Measurements from ENCODE around the gene CGNL1.

CGNL1 gene

DNA sequence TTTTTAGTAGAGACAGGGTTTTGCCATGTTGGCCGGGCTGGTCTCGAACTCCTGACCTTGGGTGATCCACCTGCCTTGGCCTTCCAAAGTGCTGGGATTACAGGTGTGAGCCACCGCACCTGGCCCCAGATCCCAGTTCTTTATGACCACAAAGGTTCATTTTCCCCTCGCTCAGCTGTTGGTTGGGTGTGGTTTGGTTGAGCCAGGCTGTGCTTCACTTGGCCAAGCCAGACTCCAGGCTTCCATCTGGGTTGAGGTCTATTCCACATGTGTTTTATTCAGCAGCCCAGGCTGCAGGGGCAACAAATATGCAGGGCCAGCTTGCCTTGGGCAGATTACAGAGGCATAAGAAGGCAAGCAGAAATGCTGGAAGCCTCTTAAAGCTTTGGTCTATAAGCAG is 13.7 kb downstream of the CGNL1 start:
- DNase-seq = no peak

DNA sequence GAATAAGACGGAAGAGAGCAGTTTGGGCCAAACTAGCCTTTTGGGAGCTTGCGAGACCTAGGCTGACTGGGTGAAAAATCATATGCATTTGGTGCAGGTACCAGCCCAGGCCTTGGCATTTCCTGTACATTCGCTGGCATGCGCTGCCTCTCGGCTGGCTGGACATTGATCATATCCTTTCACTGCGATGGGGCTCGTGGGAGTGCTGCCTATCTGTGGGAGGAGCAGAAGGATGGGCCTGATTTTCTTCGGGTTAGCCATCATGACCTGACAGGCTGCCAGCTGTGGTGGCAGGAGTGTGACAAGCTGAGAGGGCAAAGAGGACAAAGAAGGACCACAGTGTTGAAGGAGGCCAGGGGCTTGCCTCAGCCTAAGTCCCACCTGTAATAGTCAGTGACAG is 14.3 kb downstream of the CGNL1 start:
- no peak for DNase-seq

DNA sequence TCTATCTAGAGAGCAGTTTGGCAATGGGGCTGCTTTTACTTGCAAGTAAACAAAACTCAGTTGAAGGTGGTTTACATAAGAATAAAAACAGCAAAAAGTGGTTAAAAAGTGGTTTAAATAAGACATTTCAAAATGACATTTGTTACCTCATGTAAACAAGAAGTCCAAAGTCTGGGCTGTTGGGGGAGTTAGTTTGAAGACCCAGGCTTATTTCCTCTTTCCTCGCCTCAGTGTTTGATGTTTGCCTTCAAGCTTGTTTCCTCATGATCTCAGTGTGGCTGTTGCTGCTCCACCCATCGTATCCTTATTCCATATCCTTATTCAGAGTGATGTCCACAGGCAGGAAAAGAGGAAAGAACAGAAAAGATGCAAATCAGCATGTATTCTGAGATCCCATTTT is 15.2 kb downstream of the CGNL1 start:
- DNase-seq = no peak

DNA sequence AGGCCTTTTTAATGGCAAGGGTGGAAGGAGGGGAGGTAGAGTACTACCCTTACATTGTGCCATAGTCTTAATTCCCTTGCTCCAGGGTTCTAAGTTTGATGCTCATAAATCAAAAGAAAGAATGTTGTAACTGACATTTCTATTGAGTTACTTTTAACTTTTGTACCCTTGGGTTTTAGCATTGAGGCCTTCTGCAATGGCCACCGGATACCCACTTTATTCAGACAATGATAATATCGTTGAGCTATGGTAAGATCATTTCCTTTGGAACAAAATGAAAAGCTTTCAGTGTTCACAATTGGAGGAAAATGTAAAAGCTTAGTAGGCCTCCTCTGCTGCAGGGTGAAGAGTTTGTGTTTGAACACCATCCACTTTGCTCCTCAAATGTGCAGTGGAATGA is 16.8 kb downstream of the CGNL1 start:
- no peak for DNase-seq

DNA sequence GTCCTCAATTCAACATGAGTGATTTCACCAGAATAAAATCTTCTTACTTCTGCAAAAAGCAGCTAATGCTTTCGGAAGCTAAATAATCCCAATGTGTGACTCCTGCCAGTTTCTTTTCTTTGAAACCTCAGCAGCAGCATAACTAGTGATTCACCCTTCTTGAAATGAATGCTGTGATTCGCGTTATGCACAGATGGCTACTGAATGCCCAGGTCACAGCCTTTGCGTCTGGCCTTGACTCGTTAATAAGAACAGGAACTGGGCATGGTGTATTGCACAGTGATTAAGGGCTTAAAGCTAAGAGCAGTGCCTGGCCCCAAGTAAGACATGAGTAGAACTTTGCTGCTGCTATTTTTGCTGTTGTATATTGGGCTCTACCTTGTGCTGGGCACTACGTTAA is 19.0 kb downstream of the CGNL1 start:
- no peak for DNase-seq

DNA sequence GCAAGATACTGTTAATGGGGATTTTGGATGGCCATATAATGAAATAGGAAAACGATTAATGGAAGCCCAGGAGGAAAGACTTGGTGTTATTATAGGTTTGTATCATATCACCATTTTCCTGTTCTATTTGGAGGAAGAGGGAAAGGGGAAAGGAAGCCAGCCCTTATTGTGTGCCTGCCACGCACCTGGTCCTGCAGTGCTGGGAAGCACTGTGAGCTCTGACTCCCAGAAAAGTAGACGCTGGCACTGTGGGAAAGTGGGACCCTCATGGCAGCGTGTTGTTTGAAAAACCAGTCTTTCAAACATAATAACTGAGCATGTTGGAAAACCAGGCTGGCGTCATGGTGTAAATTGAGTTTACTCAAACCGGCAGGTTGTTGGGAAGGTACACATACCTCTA is 22.0 kb downstream of the CGNL1 start:
- DNase-seq = no peak

DNA sequence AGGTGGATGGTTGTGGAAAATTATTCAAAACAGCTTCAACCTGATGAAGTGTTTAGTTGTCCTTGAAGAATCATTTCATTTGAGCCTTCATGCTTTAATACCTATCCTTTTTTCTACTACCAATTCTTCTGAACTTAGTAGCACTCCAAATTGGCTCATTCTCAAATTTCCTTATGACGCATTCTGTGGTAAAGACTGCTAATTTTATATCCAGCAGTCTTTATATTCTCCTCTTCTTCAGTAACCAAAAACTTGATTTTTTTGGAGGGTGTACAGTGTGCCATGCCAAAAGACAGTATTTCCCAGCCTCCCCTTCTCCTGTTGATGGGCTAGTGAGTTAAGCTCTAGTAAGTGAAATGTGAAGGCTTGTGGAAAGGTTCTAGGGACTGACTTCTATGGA is 25.2 kb downstream of the CGNL1 start:
- no peak for DNase-seq

DNA sequence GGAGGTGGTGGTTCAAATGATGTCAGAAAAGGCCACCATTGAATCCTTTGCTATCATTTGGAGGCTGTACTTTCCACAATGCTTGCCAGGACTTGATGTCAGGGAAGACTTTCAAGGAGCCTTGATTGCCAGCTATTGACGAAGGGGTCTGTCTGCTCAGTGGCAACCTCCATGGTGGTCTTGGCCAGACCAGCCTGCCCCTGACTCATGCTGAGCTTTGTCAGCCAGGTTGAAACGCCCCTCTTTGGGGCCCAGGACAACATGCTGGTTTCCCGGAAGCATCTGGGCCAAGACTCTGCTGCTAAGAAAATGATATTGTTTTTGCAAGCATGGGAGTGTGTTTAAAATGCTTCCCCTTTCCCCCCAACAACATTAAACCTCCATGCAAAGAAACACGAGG is 26.7 kb downstream of the CGNL1 start:
- no peak for DNase-seq

DNA sequence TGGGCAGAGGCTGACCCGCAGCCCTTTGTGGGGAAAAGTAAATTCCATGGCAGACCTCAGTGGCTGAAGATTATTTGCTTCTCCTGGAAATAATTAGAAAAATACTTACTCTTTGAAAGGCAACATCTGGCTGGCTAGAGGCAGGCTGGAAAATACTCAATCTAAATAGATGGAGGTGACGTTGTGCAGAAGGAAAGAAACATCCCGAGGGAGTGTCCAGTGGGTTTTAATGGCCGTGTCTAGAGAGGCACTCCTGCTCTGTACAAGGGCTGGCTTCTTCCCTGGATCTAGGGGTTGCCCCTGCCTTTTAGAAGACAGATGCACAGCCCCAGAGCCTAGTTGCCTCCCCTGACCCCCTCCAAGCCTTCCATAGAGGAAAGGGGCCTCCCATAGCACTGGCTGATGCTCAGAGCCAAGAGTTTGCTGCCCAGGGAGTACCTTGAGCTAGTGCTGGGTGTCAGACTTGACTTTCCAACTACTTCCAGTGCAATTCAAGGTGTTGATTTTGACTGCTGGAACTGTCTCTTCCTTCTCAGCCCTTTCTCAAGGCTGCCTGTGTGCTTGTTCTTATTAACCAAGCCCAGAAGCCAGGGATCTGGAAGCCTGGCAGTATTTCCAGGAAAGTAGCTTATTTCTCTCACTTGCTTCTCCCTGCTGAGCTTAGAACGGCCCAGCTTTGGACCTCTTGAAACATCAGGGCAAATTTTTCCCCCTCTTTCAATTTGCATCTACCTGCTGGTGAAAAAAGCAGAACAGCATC is 27.4 kb downstream of the CGNL1 start:
- DNase-seq = no peak

DNA sequence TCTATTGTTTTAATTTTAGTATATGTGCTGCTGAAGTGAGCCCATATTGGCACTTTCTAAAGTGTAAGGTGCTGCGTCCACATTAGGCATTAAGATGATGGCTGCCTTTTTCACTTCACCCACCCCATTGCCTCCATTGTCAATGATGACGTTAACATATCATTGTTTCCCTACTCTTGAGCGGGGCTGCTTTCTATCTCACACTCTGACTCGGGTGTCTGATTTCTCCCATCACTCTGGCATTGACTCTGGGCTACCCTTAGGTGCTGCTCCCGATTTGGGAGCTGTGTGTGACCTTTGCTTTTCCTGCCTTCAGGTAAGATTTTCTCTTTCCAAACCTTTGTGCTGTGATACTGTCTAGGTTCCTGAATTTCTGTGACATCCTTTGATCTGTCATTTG is 28.8 kb downstream of the CGNL1 start:
- no peak for DNase-seq

DNA sequence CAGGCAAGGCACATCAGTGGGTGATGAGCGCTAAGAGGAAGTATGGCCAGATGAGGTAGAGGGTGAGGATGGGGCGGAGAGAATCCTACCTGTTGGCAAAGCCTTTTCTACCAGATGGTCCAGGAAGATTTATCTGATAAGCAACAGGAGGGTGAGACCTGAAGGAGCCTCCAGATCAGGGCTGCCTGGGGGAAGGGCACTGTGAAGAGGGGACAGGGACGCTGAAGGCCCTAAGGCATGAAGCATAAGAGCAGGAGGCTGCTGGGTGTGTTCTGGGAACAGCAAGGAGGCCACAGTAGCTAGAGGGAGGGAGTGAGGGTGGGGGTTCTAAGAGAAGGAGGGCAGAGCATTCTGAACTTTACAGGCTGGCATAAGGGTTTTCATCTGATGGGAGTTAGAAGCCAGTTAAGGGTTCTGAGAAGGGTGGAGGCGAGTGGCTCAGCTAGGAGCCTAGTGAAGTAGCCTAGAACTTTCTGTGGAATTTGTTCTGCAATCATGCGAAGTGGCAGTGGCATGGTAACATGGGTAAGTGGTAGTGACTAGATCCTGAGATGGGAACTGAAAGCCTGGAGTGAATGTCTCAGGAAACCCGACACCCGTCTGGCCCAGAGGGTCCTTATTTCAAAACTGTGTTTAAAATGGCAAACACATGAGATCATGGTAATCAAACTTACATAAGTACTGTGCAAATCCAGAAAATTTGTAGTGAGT is 29.9 kb downstream of the CGNL1 start:
- no peak for DNase-seq

DNA sequence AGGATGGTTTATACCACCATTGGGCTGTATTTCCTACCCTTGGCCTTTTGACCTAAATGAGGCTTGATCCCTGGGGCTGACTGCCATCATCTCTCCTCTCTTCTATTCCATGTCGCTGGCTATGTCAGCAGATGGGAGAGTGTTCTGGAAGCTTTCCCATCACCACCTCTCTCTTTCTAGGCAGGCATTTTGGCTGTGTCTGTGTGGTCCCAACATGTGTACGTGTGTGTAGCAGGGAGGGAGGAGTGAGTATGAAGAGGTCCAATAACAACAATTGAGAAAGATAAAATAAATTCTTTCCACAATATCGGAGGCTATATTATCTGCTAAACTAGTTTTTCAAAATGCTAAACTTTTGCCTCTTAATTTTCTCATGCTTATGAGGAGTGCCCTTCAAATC is 34.1 kb downstream of the CGNL1 start:
- no peak for DNase-seq

DNA sequence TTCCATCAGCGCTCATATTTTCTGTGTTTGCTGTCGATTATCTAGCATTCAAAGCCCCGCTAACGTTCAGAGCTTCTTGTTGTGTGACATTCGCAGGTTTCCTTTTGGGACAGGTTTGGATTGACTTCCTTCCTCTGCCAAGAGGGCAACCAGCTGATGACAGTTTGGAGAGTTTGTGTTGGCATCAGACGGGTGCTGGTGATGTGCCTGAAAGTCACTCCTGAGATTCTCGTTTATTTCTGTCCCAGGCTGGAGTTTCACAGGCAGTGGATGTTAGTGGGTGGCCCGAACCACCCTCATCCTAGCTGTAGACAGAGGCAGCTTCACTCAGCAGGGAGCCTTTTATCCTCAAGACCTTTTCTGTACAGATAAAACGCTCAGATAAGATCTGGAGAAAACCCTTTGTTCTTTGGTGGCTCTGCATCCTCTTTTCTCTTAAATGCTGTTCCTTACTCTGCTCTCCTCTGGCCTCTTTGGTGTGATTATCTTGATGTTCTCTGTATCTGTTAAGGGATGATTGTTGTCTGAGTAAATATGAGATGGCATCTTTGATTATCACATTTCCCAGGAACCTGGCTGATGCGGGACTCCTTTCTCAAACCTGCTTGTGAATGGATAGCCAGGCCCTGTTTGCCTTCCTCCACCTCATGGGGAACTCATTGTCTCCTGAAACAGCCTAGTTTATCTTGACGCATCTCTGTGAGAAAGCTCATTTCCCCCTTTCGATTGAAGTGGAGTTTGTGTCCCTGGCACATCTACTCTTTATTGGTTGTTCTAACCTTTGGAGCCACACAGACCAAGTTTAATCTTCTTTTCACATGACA is 35.9 kb downstream of the CGNL1 start:
- no peak for DNase-seq

DNA sequence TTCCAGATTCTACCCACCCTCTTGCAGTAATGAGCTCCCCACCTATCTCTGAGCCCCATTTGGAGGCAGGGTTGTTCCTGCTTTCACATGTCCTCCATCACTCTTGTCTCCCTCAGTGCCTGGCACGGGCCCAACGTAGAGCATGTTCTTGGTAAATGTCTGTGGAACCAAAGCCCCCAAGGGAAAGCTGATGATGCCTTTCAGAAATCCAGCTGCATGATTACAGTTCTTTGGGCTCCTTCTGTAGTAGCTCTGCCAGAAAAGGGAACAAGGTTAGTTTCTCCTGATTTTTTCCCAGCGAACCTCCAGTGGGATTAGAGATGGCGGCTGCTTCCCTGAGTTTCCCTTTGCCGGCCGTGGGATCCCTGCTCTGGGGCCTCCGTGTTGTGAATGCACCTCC is 39.3 kb downstream of the CGNL1 start:
- no peak for DNase-seq

DNA sequence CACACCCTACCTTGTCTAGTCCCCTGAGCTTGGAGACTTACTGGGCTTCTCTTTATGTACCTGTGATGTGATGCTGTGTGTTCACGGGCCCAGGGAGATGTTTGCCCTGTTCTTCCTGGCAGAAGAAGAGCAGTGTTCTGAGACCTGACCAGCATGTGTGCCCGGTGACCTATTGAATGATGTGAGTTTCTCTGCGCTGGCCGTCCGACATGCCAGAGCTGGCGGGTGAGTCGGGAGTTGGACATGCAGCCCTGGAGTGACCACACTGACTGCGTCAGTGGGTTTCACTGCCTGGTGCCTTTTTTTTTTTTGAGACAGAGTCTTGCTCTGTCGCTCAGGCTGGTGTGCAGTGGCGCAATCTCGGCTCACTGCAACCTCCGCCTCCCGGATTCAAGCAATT is 42.3 kb downstream of the CGNL1 start:
- no peak for DNase-seq

DNA sequence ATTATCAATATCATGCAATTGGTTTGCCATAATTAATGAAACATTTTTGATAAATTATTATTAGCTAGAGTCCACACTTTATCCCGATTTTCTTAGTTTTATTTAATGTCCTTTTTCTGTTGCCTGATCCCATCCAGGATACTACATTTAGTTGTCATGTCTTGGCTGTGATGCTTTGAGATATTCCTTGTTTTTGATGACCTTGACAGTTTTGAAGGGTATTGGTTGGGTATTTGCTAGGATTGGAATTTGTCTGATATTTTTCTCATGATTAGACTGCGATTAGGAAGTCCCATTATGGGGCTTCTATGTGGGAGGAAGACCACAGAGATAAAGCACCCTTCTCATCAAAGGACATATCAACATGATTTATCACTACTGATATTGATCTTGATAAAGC is 43.0 kb downstream of the CGNL1 start:
- no peak for DNase-seq

DNA sequence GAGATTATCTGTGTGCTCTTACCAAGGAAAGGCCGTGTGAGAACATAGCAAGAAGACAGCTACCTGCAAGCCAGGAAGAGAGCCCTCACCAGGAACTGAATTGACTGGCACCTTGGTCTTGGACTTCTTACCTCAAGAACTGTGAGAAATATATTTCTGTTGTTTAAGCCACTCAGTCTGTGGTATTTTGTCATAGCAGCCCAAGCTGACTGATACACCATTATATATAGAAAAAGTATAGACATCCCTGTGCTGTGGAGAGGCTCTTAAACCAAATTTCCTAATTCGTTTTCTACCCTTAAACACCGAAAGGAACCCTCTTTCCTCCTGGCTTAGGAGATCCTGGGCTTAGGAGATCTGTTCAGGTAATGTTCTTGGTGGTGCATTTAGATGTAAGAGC is 44.8 kb downstream of the CGNL1 start:
- DNase-seq = no peak

DNA sequence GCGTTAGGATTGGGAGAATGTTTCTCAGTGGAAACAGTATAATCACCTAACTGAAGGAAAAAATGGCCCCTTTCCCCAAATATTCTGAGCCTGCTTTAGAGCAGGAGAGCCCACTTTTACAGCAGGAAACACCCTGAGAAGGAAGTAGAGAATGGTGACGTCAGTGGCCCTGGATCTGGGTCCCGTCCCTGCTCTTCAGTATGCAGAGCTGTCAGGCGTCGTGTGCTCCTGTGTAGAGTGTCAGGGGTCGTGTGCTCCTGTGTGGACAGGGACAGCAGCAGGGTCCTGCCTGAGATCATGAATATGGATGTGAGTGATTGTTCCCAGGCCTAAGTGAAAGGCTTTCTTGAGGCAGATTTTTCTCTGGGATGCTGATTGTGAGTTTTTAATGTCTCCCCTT is 45.2 kb downstream of the CGNL1 start:
- DNase-seq = no peak

DNA sequence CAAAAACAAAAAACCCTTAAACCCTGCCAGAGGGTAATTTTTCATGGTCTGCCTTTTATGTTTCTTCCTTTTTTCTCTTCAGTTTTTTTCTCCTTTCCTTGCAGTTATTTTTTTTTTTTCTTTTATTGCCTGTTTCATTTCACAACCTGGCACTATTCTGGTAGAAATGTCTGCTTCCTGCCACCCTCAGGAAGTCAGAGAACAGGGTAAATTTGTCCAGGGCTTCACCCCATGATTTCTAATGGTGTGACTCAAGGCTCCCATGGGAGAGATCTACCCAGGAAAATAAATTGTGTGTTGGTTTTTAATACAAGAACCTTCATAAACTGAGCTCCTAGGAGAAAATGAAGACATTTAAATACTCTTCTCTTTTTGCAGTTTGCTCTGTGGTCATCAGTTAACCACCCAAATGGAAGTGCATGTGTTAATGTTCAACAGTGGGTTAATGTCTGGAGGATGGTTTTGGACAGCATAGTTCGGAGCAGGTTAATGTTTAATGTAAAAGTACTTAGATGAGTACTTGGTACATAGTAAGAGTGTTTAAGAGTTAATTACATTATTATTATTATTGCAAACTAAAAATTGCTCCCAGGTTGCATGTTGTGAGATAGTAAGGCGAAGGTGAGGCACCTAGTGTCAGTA is 45.9 kb downstream of the CGNL1 start:
- no peak for DNase-seq

DNA sequence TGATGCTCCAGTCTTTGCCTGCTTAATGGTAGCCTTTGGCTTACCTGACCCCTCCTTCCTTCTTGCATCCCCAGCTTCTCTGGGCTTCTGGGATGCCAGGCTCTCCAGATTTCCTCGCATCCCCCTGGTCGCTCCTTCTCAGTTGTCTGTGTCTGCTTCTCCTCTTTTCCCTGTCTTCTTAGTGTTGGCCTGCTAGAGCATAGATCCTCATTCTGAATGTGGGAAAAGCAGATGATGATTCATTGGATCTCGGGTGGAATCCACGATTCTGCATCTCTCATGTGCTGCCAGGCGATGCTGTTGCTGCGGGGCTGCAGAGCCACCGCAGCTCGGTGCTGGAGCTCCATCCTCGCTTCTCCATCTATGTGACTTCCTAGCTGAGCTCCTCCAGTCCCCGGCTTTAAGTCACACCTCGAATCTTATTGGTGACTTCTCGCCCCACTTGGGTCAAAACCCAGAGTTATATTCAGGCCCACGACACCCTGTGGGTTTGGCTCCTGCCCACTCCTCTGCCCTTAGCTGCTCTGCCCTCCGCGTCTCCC is 47.4 kb downstream of the CGNL1 start:
- DNase-seq = no peak

DNA sequence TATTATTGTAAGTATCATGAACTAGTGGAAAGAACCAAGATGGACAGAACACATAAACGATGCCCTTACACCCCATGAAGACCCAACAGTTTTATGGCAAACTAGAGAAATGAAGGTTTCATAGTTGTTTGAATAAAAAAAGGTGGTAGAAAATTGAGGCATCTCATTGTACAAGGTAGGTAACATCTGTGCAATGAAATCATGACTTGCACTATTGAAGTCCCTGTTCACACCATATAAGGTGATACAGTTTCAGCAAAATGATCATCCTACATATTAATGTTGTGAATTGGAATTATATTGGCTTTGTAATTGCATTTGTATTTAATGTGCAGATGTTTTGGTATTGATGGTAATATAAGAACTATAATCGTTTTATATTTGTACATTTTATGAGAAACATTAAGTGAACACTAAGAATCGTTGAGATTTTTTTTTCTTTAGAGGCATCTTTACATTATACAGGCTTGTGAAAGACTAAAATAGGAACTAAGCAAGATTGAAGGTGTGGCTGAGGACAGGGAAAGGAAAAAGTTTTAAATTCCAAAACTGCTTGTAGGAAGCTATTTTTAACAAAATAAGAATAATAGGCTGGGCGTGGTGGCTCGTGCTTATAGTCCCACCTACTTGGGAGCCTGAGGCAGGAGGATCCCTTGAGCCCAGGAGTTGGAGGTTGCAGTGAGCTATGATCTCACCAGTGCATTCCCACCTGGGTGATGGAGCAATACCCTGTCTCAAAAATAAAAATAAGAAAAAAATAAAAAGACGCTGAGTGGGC is 48.5 kb downstream of the CGNL1 start:
- no peak for DNase-seq

DNA sequence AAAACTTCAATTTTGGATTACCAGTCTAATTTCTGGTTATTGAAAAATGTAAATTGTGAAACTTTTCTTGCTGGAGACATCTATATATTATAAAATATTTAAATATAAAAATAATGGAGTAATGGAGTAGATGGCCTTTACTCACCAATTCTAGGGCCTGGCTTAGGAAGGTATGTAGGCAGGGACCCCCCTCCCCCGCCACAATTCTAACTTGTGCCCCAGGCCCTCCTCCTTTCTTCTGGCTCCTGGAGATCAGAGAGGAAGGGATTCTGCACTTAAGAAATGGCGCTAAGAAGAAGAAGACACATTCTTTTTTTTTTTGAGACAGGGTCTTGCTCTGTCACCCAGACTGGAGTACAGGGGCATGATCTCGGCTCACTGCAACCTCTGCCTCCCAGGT is 49.5 kb downstream of the CGNL1 start:
- DNase-seq = no peak

All from stimulated activated CD4-positive, alpha-beta T cell treated with anti-CD3 and anti-CD28 coated beads, Interleukin-2, amount 100 ng/mL, for 48 hours (primary cell).